ENCODE results near the gene SETBP1.

Gene SETBP1

GRCh38 chr18:44816477-44816876 is 135.8 kb downstream of the SETBP1 start:
- no peak overlapping the region for H3K4me3 ChIP-seq (ENCODE audit: low read depth, low read length)
- TF ChIP-seq, protein P1, sequence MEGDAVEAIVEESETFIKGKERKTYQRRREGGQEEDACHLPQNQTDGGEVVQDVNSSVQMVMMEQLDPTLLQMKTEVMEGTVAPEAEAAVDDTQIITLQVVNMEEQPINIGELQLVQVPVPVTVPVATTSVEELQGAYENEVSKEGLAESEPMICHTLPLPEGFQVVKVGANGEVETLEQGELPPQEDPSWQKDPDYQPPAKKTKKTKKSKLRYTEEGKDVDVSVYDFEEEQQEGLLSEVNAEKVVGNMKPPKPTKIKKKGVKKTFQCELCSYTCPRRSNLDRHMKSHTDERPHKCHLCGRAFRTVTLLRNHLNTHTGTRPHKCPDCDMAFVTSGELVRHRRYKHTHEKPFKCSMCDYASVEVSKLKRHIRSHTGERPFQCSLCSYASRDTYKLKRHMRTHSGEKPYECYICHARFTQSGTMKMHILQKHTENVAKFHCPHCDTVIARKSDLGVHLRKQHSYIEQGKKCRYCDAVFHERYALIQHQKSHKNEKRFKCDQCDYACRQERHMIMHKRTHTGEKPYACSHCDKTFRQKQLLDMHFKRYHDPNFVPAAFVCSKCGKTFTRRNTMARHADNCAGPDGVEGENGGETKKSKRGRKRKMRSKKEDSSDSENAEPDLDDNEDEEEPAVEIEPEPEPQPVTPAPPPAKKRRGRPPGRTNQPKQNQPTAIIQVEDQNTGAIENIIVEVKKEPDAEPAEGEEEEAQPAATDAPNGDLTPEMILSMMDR (IDR thresholded peaks at IDR 0.05; ENCODE audit: control insufficient read depth, extremely low read depth, insufficient read depth) = no peak
- DNase-seq (ENCODE audit: low read depth) = no peak

DNA sequence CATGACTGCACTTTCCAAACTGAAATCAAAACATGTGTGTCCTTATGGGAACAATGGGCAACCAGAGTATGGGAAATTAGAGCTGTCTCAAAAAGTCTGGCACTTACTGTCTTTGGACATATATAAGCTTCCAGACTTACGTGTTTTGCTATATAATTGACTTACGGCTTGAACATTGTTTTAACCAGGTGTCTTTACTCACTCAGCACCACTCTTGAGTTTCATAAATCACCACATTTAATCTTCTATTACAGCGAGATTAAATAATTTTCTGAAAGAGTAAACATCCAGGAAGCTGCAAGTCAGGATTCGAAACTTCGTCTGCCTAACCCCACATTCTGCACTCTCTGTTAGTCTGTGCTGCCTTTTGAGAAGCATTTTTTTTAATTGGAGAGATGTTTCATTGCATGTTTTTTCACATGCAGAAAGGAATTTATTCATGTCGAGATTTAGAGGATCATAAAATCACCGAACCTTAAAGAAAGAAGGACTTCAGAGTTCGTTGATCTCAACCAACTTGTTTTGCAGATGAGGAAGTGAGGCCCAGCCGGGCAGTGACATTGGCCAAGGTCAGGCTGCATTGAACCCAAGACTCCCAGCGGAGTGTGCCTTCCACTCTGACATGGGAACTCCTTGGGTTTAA is 137.3 kb downstream of the SETBP1 start:
- TF ChIP-seq, protein P1 (IDR thresholded peaks at IDR 0.05; ENCODE audit: control insufficient read depth, extremely low read depth, insufficient read depth) = no peak
- no peak for DNase-seq (ENCODE audit: low read depth)
- no peak overlapping the region for H3K4me3 ChIP-seq (ENCODE audit: low read depth, low read length)

- no peak overlapping the region for H3K4me3 ChIP-seq (ENCODE audit: low read depth, low read length)
- DNase-seq (ENCODE audit: low read depth) = no peak
- TF ChIP-seq, protein P1 (IDR thresholded peaks at IDR 0.05; ENCODE audit: control insufficient read depth, extremely low read depth, insufficient read depth) = no peak
Measured at GRCh38 chr18:44818668-44819403, 138.1 kb downstream of the SETBP1 start.

- TF ChIP-seq, protein P1 (IDR thresholded peaks at IDR 0.05; ENCODE audit: control insufficient read depth, extremely low read depth, insufficient read depth) = no peak
- DNase-seq (ENCODE audit: low read depth) = no peak
- H3K4me3 ChIP-seq (ENCODE audit: low read depth, low read length) = no peak overlapping the region
Measured at GRCh38 chr18:44819944-44820510, 139.3 kb downstream of the SETBP1 start.

DNA sequence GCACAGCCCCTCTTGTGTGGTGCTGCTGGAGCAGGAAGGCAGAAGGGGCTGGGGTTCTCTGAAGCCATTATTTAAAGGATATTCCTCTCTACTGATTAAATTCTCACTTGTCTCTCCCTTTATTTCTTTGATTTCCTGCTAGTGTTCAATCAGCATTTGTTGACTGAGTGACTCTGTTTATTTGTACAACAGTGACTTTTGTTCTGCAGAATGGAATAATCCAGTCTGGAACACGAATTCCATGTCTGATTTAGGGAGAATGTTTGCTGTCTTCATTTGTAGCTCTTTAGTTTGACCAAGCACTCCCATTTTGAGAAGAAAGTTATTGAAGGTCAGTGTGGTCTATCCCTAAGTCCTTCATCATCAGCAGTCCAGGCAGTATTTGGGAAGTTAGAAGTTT is 141.2 kb downstream of the SETBP1 start:
- H3K4me3 ChIP-seq (ENCODE audit: low read depth, low read length) = no peak overlapping the region
- DNase-seq (ENCODE audit: low read depth) = no peak
- TF ChIP-seq, protein P1 (IDR thresholded peaks at IDR 0.05; ENCODE audit: control insufficient read depth, extremely low read depth, insufficient read depth) = no peak

DNA sequence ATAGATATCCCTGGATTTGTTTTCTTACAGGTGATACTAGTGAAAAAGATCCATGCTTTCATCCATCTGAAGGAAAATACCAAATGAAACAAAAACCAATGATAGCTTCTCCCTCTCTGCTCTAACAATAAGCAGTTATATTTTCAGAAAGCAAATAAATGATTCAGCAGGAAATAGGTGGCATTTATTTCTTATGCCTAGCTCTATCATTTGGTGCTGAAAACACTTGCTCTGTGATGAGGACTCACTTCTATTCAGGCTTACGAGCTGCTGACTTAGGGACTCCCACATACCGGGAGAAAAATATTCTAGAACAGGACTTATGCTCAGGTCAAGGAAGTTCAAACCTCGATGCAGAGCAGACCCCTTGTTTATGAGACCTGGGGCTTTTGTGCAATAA is 142.6 kb downstream of the SETBP1 start:
- no peak overlapping the region for H3K4me3 ChIP-seq (ENCODE audit: low read depth, low read length)
- TF ChIP-seq, protein P1 (IDR thresholded peaks at IDR 0.05; ENCODE audit: control insufficient read depth, extremely low read depth, insufficient read depth) = no peak
- no peak for DNase-seq (ENCODE audit: low read depth)
